Osteocyte (in vitro differentiated cells): Measurements from ENCODE around the gene LIF. TPM values are rescaled to one million over a fixed set of nuclear protein-coding genes. Genes with fewer than 3 reads are reported as not detected.

Experiments used
- DNase-seq: peaks from one replicate; pipeline ENCODE4 v3.0.0; 2021; ENCODE audit warnings: mixed read lengths; ENCODE audit not compliant: unreplicated experiment; ENCODE audit errors: extremely low spot score
- H3K27ac Mint-ChIP-seq: one replicate; pipeline ENCODE4 v1.8.0; 2021; ENCODE audit warnings: mild to moderate bottlenecking, mixed read lengths; ENCODE audit not compliant: unreplicated experiment
- H3K27me3 Mint-ChIP-seq: one replicate; pipeline ENCODE4 v1.8.0; 2021; ENCODE audit warnings: mixed read lengths; ENCODE audit not compliant: unreplicated experiment
- H3K36me3 Mint-ChIP-seq: one replicate; pipeline ENCODE4 v1.8.0; 2021; ENCODE audit warnings: mixed read lengths; ENCODE audit not compliant: unreplicated experiment
- H3K4me1 Mint-ChIP-seq: one replicate; pipeline ENCODE4 v1.8.0; 2021; ENCODE audit warnings: mixed read lengths; ENCODE audit not compliant: unreplicated experiment
- H3K4me3 Mint-ChIP-seq: one replicate; pipeline ENCODE4 v1.8.0; 2021; ENCODE audit warnings: mild to moderate bottlenecking, moderate library complexity, mixed read lengths; ENCODE audit not compliant: unreplicated experiment
- H3K9me3 Mint-ChIP-seq: one replicate; pipeline ENCODE4 v1.8.0; 2021; ENCODE audit warnings: mixed read lengths; ENCODE audit not compliant: unreplicated experiment
- total RNA-seq: library from RNA; stranded (reverse); gene quantifications from 2 replicates; pipeline ENCODE4 v1.2.1, GENCODE V29; 2021
- TF ChIP-seq, protein P1 (sequence below): fragments of 200-600 bp; sonication (generic); IDR thresholded peaks from 2 replicates; pipeline ENCODE4 v1.5.0; 2021; ENCODE audit warnings: antibody characterized with exemption, mild to moderate bottlenecking, moderate library complexity

The LIF gene
- total RNA-seq, 1 donor from 2014 or later: 15.5 TPM

DNA sequence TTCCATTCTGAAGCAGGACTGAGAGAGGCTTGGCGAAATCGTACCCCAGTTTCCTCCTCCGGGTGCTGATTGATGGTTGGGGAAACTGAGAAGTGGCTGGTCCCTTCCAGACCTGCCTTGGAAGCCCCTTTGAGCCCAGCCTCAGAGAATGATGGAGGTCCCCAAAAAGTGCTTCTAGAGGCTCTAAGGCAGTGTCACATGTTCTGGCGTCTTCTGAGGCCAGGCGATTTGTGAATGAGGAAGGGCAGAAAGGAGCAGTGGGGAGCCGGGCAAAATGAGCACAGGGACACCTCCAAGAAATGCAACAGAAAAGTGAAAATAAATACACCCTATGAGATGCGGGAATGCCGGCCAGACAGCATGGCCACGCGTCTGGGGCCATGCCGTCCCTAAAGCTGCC, 1.0 kb upstream of the LIF start:
- Mint-ChIP-seq H3K9me3 (no peaks in the 10 kb centered on the region), H3K27me3 (no peaks in the 10 kb centered on the region), H3K4me1 (peaks cover 75% of the 10 kb centered on the region), H3K36me3 (peaks cover 5% of the 10 kb centered on the region), H3K4me3 (peak overlapping the region; percentile 73), H3K27ac (peak overlapping the region; percentile 77)
- TF ChIP-seq, protein P1, sequence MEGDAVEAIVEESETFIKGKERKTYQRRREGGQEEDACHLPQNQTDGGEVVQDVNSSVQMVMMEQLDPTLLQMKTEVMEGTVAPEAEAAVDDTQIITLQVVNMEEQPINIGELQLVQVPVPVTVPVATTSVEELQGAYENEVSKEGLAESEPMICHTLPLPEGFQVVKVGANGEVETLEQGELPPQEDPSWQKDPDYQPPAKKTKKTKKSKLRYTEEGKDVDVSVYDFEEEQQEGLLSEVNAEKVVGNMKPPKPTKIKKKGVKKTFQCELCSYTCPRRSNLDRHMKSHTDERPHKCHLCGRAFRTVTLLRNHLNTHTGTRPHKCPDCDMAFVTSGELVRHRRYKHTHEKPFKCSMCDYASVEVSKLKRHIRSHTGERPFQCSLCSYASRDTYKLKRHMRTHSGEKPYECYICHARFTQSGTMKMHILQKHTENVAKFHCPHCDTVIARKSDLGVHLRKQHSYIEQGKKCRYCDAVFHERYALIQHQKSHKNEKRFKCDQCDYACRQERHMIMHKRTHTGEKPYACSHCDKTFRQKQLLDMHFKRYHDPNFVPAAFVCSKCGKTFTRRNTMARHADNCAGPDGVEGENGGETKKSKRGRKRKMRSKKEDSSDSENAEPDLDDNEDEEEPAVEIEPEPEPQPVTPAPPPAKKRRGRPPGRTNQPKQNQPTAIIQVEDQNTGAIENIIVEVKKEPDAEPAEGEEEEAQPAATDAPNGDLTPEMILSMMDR: no peak
- no peak for DNase-seq

DNA sequence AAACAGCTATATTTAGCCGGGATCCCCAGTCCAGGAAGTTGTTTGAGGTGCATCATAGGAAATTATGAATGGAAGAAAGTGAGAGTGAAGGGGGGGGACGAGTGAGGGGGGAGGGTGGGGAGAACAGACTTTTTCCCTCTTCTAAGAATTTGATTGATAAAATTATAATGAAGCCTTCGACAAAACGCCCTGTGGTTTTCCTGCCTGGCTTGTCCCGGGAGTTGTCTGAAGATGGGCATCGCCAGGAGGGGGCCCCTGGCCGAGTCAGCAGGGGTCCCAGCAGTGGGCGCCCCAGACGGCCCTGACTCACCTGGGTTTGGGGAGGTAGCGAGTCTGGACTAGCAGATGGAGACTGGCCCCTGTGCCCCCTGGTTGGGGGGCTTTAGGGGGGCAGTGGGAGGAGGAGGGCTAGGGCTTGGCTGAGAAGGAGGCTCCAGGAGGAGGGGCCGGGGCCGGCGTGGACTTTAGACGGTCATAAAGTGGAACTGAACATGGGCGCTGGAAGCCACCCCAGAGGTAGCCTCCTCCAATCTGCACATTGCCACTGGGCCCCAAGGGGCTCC, 336 bp upstream of the LIF start:
- peaks cover 5% of the 10 kb centered on the region for H3K36me3 Mint-ChIP-seq
- TF ChIP-seq, protein P1: no peak
- H3K4me3 Mint-ChIP-seq: peak overlapping the region; percentile 73
- H3K9me3 Mint-ChIP-seq: no peaks in the 10 kb centered on the region
- peaks cover 74% of the 10 kb centered on the region for H3K4me1 Mint-ChIP-seq
- H3K27ac Mint-ChIP-seq: peak overlapping the region; percentile 77
- no peak for DNase-seq
- no peaks in the 10 kb centered on the region for H3K27me3 Mint-ChIP-seq

DNA sequence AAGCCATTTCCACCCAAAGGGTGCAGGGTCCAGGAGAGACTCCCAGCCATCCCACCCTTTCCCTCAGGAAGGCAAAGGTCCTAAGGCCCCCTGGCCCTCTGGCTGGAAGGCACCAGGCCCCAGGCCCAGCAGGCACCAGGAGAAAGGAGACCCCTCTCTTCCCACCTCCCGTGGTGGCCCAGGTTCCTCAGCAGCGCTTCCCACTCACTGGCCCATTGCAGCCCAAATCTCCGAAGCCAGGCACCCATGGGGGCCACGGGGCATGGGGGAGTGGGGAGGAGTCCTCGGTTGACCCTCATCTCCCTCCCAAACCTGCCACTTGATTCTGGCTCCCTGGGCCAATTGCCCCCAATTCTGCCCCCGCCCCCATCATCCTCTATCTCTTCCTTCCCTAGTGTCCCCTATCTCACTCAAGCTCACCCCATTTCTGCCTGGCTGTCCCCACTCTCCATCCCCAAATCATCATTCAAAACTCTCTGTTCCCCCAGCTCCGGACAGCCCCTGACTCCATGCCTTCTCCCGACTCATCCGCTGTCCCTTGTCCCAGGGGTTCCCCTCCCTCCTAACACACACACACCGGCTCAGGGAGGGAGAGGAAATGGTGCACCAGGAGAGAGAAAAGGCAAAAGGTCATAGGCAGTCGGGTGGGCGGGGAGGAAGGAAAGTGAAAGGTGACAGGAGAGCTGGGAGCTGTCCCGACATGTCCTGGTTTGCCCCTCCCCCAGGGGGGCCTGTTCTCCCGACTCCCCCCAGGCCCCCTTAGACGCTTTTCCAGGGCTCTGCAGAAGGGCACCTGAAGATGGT, 1.2 kb downstream of the LIF start:
- peaks cover 5% of the 10 kb centered on the region for H3K36me3 Mint-ChIP-seq
- DNase-seq: no peak
- H3K27me3 Mint-ChIP-seq: no peaks in the 10 kb centered on the region
- peak overlapping the region; percentile 88 for H3K4me3 Mint-ChIP-seq
- peak overlapping the region; percentile 91 for H3K27ac Mint-ChIP-seq
- H3K9me3 Mint-ChIP-seq: no peaks in the 10 kb centered on the region
- peaks cover 77% of the 10 kb centered on the region for H3K4me1 Mint-ChIP-seq
- TF ChIP-seq, protein P1: no peak

DNA sequence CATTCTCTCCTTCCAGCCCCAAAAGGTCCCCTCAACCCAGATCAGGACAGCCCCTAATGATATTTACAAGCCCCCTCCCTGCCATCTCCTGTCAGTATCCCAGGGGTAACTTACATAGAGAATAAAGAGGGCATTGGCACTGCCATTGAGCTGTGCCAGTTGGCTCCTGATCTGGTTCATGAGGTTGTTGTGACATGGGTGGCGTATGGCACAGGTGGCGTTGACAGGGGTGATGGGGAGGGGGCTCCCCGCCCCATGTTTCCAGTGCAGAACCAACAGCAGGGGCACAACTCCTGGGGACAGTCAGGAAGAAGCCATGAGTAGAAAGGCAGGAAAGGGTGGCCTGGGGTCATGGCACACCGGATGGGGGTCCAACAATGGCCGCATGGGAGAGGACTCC, 1.9 kb downstream of the LIF start:
- Mint-ChIP-seq H3K4me1 (peaks cover 74% of the 10 kb centered on the region), H3K27ac (peak overlapping the region; percentile 20), H3K27me3 (no peaks in the 10 kb centered on the region), H3K9me3 (no peaks in the 10 kb centered on the region), H3K36me3 (peaks cover 5% of the 10 kb centered on the region), H3K4me3 (peak overlapping the region; percentile 88)
- no peak for DNase-seq
- TF ChIP-seq, protein P1: no peak

DNA sequence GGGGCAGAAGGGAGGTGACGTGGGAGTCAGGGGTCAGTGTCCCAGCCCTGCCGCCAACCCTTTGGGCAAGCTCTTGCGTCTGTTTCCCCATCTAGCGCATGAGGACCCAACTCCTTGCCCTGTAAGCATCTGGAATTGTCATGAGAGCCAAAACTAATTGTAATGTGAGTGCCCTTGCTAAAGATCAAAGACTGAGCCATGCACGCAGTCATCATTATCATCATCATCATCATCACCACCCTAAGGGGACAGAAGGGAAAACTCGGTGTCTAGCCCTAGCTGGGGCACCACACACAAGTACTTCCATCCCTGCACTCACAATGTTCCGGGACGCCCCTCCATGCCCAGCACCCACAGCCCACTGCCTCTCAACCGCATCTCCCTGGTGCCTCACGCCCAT, 2.5 kb downstream of the LIF start:
- no peaks in the 10 kb centered on the region for H3K27me3 Mint-ChIP-seq
- no peak for DNase-seq
- TF ChIP-seq, protein P1: no peak
- peak overlapping the region; percentile 8 for H3K4me3 Mint-ChIP-seq
- H3K9me3 Mint-ChIP-seq: no peaks in the 10 kb centered on the region
- H3K36me3 Mint-ChIP-seq: peaks cover 5% of the 10 kb centered on the region
- H3K4me1 Mint-ChIP-seq: peaks cover 74% of the 10 kb centered on the region
- H3K27ac Mint-ChIP-seq: peak overlapping the region; percentile 20
